ENCODE data around the gene GINS2.

DNA sequence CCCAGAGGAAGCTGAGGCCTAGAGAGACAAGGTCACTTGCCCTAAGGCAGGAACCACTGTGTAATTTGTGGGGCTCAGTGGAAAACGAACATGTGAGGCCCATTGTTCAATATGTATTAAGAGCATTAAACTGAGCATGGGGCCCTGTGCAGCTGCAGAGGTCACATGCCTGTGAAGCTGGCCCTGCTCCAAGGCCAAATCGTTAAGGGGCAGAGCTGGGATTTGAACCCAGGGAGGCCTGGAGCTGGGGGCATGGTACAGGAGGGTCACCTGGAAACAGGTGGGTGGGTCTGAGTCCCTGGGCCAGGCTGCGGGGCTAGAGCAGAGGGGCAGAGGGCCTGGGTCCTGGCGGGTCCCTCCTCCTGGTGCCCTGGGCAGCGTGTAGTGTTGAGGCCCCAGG lies 42.4 kb upstream of the GINS2 start:
- TF ChIP-seq, protein P1, sequence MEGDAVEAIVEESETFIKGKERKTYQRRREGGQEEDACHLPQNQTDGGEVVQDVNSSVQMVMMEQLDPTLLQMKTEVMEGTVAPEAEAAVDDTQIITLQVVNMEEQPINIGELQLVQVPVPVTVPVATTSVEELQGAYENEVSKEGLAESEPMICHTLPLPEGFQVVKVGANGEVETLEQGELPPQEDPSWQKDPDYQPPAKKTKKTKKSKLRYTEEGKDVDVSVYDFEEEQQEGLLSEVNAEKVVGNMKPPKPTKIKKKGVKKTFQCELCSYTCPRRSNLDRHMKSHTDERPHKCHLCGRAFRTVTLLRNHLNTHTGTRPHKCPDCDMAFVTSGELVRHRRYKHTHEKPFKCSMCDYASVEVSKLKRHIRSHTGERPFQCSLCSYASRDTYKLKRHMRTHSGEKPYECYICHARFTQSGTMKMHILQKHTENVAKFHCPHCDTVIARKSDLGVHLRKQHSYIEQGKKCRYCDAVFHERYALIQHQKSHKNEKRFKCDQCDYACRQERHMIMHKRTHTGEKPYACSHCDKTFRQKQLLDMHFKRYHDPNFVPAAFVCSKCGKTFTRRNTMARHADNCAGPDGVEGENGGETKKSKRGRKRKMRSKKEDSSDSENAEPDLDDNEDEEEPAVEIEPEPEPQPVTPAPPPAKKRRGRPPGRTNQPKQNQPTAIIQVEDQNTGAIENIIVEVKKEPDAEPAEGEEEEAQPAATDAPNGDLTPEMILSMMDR (IDR thresholded peaks at IDR 0.05; ENCODE audit: low read length), result no peak
- TF ChIP-seq EZH2 (IDR thresholded peaks at IDR 0.05; ENCODE audit: borderline replicate concordance, low read length), result no peak

Data from OCI-LY1 (cell line).